Fibroblast of skin of abdomen (primary cell): ENCODE data around the gene ARHGAP26.
"Not testable (repeated sequence)": the region's sequence is repeated elsewhere in the genome, so short reads cannot be mapped to it uniquely, and the experiment has no call there.

ENCODE experiments used
- DNase-seq: peaks from one replicate; pipeline ENCODE4 v3.0.0-alpha.2; 2013

The ARHGAP26 gene

DNA sequence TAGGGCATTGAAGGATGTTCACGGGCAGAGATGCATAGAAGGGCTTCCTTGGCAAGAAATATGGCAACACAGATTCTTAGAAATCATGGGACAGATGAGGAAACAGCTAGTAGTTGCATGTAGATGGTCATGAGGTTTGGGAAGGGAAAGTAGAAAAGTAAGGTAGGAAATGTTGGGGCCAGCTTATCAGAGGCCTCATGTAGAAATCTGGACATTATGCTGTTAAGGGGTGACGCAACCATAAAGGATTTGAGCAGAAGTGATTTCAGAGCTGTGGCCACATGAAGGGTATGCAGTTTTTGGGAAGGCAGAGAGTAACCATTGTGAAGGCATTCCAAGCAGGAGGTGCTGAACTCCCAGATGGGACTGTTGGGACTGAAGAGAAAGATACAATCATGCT is 224.0 kb downstream of the ARHGAP26 start:
- no peak for DNase-seq

DNA sequence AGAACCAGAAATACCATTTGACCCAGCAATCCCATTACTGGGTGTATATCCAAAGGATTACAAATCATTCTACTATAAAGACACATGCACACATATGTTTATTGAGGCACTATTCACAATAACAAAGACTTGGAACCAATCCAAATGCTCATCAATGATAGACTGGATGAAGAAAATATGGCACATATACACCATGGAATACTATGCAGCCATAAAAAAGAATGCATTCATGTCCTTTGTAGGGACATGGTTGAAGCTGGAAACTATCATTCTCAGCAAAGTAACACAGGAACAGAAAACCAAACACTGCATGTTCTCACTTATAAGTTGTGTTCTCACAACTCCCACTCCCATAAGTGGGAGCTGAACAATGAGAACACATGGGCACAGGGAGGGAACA is 225.4 kb downstream of the ARHGAP26 start:
- DNase-seq: not testable (repeated sequence)

DNA sequence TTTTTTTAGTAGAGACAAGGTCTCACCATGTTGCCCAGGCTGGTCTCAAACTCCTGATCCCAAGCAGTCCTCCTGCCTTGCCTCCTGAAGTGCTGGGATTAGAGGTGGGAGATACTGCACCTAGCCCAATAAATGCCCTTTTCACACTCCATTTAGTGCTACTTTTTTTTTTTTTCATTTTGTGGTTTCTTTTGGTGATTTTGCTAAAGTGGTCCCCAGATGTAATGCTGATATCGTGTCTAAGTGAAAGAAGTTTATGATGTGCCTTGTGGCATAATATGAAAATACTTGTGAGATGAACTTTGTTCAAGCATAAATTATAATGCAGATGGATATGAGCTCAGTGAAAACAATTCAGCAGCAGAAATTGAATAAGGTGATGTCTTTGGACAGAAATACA is 227.4 kb downstream of the ARHGAP26 start:
- DNase-seq: no peak

DNA sequence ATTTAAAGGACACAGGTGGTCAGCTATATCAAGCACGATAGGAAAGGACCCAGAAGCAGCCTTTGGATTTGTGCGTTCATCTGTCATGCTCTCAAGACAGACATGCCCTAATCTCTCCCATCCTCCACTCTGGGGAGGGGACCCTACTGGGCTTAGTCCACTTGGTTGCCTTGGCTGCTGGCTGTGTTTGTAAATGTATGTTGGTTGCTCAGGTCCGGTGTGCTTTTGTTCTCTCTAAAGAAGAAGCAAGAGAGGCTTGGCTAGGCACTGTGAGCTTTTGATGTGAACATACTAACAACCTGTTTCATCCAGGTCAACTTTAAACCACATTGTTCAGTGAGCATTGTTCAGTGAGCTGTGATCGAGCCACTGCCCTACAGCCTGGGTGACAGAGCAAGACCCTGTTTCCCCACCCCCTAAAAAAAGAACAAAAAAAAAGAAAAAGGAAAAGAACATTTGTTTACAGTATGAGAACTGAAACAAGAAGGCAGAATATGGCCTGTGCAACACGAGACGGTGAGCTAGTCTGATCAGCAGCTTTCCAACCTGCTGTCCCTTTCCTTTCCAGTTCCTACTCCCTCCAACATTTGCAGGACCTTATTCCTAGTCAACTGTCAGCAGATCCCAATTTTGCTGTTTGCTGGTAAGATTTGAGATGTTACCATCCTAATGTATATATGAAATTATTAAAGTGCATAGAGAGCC is 228.3 kb downstream of the ARHGAP26 start:
- no peak for DNase-seq

DNA sequence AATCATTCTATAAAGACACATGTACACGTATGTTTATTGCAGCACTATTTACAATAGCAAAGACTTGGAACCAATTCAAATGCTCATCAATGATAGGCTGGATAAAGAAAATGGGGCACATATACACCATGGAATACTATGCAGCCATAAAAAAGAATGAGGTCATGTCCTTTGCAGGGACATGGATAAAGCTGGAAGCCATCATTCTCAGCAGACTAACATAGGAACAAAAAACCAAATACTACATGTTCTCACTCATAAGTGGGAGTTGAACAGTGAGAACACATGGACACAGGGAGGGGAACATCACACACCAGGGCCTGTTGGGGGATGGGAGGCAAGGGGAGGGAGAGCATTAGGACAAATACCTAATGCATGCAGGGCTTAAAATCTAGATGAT is 230.4 kb downstream of the ARHGAP26 start:
- not testable (repeated sequence) for DNase-seq

DNA sequence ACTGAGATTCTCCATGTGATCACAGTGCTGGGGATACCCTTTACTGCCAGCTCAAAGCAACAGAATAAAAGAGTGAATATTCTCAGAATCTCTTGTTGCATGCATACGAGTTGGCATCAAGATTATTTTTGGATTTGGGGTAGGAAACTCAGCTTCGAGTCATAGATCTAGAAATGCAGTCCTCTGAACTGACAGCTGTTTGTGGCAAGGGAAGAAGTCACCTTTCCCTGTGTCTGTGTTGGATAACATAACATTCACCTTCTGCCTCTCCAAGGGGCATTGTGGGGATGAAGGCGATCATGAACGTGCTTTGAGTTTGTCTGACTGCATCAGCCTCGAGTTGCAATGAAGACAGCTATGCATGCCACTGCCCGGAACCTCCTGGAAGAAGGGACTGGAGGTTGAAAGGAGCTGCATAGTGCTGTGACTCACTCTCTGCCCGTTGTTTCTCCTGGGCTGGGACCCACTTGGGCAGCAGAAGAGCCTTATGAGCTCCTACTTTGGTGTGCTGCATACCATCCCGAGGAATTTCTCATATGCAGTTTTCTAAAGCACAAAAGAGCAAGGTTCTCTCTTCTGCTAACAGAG is 231.7 kb downstream of the ARHGAP26 start:
- DNase-seq: peak; percentile 68

DNA sequence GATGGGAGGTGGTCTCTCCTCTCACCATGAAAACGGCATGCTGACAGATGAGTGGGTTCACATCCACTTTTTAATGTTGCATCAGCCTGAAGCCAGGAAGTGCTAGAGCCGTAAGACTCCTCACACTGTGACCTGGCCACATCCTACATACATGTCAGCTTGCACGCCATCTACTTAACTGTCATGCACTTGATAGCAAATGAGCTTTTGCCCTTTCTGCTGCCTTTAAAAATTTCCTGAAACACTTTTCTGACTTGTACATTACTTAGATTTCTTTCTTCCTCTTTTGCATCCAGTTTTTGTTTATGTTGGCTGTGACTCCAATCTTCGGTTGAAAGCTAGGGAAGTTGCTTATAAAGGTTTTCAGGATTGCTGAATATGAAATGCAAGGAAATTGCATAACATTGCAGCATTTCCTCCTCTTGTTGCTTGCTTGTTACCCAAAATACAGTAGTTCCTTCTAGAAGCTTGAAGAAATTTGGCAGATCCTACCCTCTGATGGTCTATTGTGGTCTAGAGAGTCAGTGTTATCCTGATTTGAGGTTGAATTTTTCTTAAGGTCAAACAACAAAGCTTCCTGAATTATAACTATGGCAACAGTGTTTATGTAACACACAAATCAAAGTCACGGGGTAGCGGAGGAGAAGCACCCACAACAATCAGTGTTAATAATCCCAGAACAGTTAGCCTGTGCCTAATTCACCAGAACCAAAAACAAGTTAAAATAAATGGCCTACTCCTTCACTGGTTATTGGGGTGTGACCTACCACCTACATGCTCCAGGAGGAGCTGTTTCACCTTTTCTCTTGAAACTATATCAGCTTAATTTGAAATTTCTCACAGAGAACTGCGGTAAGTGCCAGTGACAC is 232.5 kb downstream of the ARHGAP26 start:
- peak; percentile 89 for DNase-seq

DNA sequence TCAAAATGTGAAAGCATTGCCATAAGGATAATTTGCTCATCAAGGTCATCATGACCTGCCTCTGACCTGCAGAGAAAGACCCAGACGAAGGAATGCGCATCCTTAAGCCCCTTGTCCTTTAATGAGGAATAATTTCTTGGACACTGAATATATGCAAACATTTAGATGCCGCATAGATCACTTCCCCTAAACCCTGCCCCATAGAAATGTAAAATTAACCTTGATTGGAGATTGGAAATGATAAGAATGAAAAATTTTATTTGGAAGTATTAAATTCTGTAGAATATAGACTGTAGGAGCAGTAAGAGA is 233.1 kb downstream of the ARHGAP26 start:
- no peak for DNase-seq

DNA sequence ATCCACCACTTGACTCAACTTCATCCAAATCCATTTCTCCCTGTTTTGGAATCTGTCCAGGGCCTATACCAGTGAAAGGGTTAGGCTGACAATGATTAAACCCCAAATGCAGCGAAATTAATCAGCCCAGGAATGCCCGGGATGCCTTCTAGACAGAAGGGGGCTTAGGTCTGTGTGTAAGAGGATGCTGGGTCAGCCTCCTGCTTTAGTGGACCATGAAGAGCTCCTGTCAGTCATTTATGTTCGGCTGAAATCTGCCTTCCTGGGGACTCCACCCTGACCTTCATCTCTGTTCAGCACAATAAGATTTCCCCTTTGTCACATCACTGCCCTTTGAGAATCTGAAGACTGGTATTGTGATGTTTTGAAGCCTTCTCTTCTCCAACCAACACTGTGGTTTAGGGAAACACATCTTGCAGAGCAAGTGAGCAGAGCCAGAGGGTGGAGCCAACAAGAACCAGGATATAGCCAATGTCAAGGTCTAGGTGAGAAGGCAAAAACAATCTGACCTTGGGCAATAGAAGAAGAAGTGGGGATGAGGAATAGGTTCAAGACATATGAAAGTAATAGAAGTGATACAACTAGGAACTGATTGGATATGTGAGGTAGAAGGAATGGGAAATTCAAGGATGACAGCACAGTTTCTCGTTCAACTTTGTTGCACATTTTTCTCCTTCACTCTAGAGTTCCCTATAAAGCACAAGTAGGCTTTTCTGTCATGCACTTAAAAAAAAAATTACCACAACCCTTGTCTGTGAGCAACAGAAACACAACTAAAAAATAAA is 234.4 kb downstream of the ARHGAP26 start:
- DNase-seq: peak; percentile 36

DNA sequence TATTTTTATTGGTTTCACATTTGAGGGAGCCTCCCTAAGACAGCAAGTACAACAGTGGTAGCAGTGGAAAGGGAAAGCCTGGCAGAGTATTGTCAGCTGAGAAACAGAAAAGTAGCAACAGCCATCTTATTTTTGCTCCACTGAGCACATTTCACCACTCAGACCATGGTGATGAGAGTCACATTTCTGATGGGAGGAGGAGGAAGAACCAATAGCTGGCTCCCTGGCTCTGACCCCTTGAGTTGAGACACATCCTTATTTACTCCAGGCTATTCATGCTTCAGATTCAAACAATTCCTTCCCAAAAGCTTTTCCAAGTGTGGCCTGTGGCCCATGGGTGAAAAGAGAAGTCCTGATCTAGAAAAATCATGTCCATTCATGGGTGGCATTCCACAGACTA is 236.3 kb downstream of the ARHGAP26 start:
- DNase-seq: no peak

DNA sequence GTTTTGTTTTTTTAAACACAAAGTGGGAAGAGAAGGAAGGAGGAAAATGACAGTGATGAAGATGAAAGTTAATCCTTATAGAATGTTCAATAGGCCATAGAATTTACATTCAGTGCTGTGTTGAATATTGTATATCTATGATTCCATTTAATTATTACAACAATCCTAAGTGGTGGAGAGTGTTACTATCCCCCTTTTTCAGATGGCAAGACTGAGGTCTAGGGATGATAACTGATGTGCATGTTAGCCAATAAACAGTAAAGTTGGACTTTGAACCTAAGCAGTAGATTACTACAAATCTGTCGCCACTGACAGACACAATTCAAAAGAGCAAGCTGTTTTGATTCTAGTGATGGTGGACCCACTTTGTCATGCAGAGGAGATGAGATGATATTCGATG is 237.9 kb downstream of the ARHGAP26 start:
- DNase-seq: no peak

DNA sequence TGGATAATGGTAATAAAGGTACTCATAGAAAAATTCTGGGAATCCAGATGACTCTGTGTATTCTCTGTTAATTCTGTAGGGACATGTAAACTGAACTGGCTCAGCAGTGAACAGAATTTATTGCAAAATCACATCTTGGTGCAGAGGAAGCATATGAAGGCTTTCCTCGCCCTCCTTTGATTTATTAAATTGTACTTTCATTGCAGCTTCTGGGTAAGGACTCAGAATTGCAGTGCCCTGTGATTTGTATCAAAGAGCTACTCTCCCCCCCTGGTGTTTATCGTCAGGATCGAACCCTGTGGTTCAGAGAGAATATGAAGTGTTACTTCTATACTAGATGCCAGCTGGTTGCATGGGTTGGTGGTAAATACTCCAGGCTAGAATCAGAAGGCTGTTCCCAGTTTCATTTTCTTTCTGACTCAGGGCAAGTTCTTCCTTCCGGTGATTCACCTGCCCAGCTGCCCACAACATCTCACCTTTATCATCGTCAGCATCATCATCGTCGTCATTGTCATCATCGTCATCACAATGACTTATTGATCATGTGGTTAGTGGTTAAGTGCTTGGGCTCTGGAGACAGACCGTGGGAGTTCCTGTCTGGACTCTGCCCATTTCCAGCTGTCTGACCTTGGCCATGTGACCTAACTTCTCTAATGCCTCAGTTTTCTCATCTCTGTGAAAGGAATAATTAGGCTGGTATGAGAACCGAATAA is 238.8 kb downstream of the ARHGAP26 start:
- DNase-seq: peak; percentile 89

DNA sequence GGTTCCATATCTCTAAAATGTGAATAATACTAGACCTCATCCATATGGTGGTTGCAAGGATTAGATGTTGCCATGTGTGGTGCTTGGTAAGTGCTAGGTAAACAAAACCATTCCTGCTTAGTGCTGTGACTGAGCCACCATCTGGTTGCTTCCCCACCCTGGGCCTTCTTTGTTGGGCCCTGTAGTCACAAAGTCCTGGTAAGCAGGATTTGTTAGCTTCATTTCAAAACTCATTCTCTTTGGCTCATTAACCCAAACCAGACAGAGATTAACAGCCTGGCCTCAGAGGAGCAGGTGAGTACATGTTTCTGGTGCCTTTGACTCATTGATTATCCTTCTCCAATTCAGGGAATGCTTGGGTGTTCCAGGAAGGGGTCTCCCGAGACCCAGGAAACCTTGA is 240.2 kb downstream of the ARHGAP26 start:
- DNase-seq: no peak

DNA sequence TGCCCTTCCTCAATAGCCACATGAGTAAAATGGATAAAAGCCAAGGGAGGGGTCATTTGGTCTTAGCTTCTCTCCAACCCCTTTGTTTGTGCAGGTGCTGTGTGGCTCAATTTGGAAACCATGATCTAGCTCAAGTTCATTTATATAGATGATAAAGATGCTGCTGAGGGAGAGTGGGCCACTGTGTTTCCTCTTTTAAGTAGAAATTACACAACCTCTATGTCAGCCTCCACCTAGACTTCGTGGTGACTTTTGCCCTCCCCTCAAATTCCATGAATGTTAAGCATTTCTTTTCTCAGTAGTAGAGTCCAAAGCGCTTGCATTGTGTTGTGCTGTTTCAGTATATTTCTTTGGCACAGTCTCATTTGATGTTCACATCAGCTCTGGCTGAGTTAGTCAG is 241.4 kb downstream of the ARHGAP26 start:
- DNase-seq: peak; percentile 85

DNA sequence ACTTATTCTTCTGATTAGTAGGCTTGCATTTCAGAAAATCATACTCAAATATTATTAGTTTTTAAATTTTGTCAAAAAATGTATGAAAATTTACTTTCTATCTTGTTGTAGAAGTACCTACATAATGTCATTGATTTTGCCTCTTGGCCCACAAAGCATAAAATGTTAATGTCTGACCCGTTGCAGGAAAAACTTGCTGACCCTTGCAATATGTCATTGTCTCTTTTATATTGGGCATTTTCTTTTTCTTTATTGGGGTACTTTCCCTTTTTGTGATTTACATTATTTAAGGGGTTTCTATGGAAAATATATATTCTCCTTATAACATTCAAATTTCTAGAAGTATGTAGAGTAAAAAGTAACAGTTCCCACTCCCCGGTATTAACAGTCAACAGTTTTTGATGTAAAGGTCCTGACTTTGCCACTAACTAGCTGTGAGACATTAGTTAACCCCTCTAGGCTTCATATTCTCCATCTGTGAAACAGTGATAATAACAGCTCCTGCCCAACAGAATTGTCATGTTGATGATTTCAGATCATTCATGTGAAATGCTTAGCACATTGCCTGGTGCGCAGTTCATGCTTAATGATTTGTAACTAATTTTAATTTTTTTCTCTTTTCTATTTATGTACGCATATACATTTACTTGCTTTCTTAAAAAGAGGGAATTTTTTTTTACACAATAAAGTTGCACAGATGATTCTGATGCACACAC is 243.2 kb downstream of the ARHGAP26 start:
- no peak for DNase-seq

DNA sequence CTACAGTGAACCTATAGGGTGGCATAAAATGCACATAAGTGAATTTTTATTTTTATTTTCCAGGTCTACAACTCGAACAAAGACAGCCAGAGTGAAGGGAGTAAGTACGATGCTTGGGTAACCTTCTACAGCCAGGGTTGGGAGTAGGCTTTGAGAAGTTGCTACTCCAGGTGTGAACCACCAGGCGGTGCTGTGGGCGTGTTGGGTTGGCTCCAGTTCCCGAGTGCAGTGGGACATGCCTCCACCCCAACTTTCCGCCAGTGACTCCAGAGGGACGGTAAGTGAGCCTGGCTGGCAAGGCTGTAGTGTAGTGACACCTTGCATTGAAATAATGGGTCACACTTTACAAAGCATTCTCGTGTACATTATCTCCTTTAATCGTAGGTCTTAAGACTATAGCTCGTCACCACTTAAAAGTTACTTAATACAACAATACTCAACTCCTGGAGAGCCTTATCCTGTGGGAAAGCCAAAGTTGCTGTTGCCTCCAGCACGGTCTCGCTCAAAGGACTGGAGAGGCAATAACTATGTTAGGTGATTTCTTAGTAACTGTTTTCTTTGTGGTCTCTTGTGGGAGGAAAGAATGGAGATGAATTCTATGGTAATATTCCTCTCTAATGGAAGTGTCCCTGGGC is 244.0 kb downstream of the ARHGAP26 start:
- no peak for DNase-seq

DNA sequence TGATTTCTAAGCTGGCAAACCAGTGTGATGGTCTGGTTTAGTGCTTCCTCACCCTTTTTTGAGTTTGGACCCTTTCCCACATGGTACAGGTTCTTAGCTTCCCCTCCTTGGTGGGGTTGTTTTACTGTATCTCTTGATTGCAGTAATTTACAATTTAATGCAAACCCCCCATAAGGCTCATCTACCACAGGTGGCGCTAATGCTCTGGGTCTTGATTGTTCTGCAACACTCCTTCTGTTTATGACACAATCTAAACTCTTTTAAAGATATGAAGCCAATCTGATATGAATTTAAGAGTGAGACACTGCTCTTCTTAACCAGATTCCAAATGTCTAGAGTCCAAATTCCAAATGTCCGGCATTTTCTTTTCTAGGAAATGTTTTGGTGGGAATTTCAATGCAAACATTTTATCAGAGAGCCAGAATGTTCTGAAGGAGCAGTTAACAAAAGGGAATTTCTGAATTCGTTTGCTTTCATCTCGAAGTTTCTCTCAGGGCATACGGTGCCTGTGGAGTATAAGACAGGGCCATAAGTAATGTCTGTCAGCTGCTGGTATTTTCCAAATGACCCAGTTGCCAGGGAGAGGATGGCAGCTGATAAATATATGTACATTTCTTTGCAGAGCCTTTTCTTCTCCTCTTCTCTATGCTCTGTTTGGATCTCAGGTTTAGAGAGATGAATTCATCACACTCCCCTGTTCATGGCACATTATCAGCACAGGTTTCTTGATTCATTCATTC is 246.8 kb downstream of the ARHGAP26 start:
- DNase-seq: peak; percentile 52

DNA sequence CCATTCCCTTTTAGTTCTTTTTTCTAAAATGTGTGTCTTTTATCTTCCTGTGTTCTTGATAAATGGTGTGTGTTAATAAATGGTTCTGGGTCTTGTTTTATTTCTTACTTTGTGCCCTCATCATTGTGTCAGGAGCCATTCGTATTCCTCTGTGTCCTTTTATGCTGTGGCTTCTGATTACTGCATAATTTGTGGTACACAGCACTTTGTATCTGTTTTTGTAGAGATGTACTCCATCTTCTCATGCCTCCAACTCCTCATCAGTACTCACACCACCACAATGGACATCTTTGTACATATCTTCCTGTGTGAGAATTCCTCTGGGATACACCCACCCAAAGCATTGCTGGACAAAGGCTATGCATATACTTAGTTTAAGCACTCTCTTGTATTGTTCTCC is 247.4 kb downstream of the ARHGAP26 start:
- DNase-seq: no peak

DNA sequence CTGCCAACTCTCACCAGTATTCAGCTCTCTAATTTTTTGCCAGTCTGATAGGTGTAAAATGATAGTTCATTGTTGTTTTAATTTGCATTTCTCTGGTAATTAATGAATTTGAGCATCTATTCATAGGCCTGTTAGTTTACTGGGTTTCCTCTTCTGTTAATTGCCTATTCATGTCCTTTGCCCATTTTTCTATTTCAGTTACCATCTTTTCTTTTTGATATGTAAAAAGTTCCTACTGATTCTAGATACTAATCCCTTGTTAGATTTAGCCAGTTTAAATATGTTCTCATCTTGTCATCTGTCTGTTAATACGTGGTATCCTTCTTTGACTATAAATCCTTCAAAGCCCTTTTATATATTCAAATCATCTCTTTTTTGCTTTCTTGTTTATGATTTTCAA is 247.8 kb downstream of the ARHGAP26 start:
- DNase-seq: no peak

DNA sequence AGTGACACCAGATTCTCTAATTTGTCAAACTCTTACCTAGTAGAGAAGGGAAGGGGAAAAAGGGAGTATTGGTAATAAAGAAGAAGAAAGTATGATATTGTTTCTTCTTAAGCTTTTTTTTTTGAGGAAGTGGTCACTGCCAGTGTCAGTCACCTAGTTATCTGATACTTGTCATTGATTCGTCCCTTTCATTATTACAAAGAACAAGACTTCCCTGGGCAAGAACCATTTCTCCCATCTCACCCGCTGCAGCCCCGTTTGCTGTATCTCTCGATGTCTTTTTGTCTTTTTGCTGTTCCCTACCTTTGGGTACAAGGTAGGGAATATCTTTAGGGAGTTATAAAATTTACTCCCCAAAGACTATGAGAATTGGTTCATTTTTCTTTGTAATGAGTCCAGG is 249.0 kb downstream of the ARHGAP26 start:
- no peak for DNase-seq
